Uterus (tissue), 4 donors: Measurements from ENCODE around the gene ZNF493. TPM values are rescaled to one million over a fixed set of nuclear protein-coding genes. Genes with fewer than 3 reads are reported as not detected.

ENCODE experiments used
- DNase-seq, 2 donors: peaks; one replicate each; pipeline ENCODE4 v3.0.0-alpha.2; 2019 to 2020
- H3K27ac ChIP-seq, 2 donors: fragments of 200-600 bp; sonication (generic); 1 replicate in 1 of 2; 2 replicates in 1 of 2; pipeline ENCODE4 v1.5.1; 2016 to 2018
- H3K27me3 ChIP-seq, 2 donors: fragments of 200-600 bp; sonication (generic); one replicate each; pipeline ENCODE4 v1.5.1; 2018 to 2019; ENCODE audit warnings: control low read depth in 1 of 2
- H3K36me3 ChIP-seq, 2 donors: fragments of 200-600 bp; sonication (generic); one replicate each; pipeline ENCODE4 v1.5.1; 2019; ENCODE audit warnings: control low read depth in 1 of 2
- H3K4me1 ChIP-seq, 2 donors: fragments of 200-600 bp; sonication (generic); one replicate each; pipeline ENCODE4 v1.5.1; 2018 to 2019; ENCODE audit warnings: control low read depth in 1 of 2
- H3K4me3 ChIP-seq, 2 donors: fragments of 200-600 bp; sonication (generic); 1 replicate in 1 of 2; 2 replicates in 1 of 2; pipeline ENCODE4 v1.5.1; 2018 to 2019; ENCODE audit warnings: mild to moderate bottlenecking in 1 of 2
- H3K9me3 ChIP-seq, 2 donors: fragments of 200-600 bp; sonication (generic); one replicate each; pipeline ENCODE4 v1.5.1; 2019; ENCODE audit warnings: control low read depth in 1 of 2
- POLR2A ChIP-seq, 2 donors: fragments of 450-650 bp; IDR thresholded peaks; one replicate each; pipeline ENCODE4 v1.6.1; 2016; ENCODE audit warnings: antibody characterized with exemption in 2 of 2, mild to moderate bottlenecking in 1 of 2, moderate library complexity in 1 of 2
- intact Hi-C: fragments of 100-400 bp; cut with DNase I; formaldehyde crosslinking; loops from one replicate; pipeline ENCODE4 v1.15.1; 2023; ENCODE audit warnings: low total_unique reads
- total RNA-seq, 4 donors: library from RNA; depleted of rRNA in 3 of 4; stranded (reverse); fragments of >200 nt in 3 of 4; gene quantifications; one replicate each; pipeline versions ENCODE4 v1.1.0 to v1.2.4, GENCODE V29; 2014 to 2023
- TF ChIP-seq, protein P1 (sequence below), 4 experiments: fragments of 200-600 bp in 2 of 4; fragments of 450-650 bp in 2 of 4; sonication (generic) in 2 of 4; IDR thresholded peaks; one replicate each; pipeline ENCODE4 v1.5.1; 2016 to 2019; ENCODE audit warnings: antibody characterized with exemption in 4 of 4, mild to moderate bottlenecking in 2 of 4, moderate library complexity in 1 of 4
- donor health status: DM: yes; HTN: yes; CAD: no.

The ZNF493 gene
- total RNA-seq, 4 donors from 2014 or later, result 23.5 to 59.4 (median 42.7) TPM

DNA sequence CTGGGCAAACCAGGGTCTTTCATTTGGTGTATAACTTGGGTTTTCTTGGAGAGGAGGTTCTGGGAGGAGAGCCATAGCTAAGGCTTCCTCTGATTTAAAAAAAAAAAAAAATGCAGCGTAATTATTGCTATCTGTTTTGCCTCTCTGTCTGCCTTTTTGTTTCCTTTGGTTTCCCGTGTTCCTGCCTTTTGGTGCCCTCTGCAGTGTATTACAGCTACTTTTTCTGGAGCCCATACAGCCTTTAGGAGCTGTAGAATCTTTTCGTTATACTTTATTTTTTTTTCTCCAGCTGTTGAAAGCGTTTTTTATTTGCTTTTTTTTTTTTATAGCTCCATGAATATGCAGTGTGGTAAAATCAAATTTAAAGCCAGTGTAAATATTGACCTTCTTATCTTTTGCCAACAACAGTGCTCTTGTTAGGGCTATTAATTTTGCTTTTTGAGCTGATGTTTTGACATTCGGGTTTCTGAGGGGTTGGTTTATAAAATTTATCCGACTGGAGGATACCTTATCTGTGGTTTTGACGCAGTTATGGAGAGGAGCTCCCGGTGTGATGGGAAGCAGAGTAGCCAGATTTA lies 38.1 kb downstream of the ZNF493 start:
- TF ChIP-seq, protein P1, sequence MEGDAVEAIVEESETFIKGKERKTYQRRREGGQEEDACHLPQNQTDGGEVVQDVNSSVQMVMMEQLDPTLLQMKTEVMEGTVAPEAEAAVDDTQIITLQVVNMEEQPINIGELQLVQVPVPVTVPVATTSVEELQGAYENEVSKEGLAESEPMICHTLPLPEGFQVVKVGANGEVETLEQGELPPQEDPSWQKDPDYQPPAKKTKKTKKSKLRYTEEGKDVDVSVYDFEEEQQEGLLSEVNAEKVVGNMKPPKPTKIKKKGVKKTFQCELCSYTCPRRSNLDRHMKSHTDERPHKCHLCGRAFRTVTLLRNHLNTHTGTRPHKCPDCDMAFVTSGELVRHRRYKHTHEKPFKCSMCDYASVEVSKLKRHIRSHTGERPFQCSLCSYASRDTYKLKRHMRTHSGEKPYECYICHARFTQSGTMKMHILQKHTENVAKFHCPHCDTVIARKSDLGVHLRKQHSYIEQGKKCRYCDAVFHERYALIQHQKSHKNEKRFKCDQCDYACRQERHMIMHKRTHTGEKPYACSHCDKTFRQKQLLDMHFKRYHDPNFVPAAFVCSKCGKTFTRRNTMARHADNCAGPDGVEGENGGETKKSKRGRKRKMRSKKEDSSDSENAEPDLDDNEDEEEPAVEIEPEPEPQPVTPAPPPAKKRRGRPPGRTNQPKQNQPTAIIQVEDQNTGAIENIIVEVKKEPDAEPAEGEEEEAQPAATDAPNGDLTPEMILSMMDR (IDR thresholded peaks at IDR 0.05), result peak in 1 of 4 experiments; percentile 10
- no peak for TF ChIP-seq POLR2A (IDR thresholded peaks at IDR 0.05)
- H3K27ac ChIP-seq, result no peak overlapping the region
- no peak for DNase-seq
- intact Hi-C loops, result no loop called here
- H3K27me3 ChIP-seq, result no peaks in the 10 kb centered on the region
- no peaks in the 10 kb centered on the region for H3K36me3 ChIP-seq
- H3K4me1 ChIP-seq, result no peaks in the 10 kb centered on the region
- no peaks in the 10 kb centered on the region for H3K9me3 ChIP-seq
- H3K4me3 ChIP-seq, result no peak overlapping the region

DNA sequence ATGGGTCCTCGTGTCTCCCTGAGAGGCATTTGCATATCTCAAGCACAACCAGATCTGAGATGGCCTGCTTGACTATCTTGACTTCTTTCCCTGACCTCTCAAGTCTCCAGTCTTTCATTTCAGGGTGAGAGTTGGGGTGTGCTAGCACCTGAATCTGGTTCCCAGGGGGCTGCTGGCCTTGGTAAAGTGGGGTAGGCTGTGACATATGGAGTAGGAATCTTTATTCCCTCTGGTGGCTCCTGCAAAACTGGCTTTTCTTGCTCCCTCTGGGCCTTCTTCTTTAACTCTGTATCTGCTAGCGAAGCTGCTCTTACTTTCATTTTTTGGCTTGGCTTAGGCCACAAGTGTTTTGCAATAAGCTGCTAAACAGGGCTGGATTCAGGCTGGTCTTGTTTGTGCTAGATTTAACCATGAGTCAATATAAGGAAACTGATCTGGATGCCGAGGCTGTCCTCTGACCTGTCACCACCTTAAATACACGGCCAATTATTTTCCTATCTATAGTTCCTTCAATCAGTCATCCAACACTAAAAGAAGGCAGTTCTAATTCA lies 42.3 kb downstream of the ZNF493 start:
- TF ChIP-seq, protein P1 (IDR thresholded peaks at IDR 0.05), result no peak
- no peak for TF ChIP-seq POLR2A (IDR thresholded peaks at IDR 0.05)
- Histone ChIP-seq H3K4me3 (peak overlapping the region in 1 of 2 donors; percentile 38), H3K9me3 (no peaks in the 10 kb centered on the region), H3K36me3 (no peaks in the 10 kb centered on the region), H3K27me3 (no peaks in the 10 kb centered on the region), H3K27ac (peak overlapping the region; percentile 62 to 66), H3K4me1 (no peaks in the 10 kb centered on the region)
- peak in 1 of 2 donors; percentile 30 for DNase-seq
- intact Hi-C loops, result no loop called here

DNA sequence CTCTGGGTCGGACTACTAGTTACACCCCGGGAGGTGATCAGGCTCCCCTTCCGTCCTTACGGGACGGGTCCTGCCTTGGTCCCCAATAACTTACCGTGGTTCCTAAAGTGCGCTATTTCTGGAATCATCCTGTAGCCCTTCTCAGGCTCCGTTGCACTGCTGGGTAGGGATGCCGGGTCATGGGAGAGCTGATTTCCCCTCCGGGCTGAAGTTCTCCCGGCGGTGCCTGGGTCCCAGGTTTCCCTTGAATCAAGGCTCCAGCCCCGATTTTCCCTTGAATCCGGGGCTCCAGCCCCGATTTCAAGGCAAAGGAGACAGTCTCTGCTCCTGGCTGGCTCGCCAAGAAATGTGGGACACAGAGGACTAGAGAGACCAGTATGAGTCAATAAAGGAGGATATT lies 43.4 kb downstream of the ZNF493 start:
- intact Hi-C loops, result no loop called here
- Histone ChIP-seq H3K9me3 (no peaks in the 10 kb centered on the region), H3K27ac (peak overlapping the region; percentile 11 to 66), H3K27me3 (no peaks in the 10 kb centered on the region), H3K4me1 (no peaks in the 10 kb centered on the region), H3K36me3 (no peaks in the 10 kb centered on the region), H3K4me3 (peak overlapping the region in 1 of 2 donors; percentile 38)
- DNase-seq, result no peak
- TF ChIP-seq POLR2A (IDR thresholded peaks at IDR 0.05), result no peak

DNA sequence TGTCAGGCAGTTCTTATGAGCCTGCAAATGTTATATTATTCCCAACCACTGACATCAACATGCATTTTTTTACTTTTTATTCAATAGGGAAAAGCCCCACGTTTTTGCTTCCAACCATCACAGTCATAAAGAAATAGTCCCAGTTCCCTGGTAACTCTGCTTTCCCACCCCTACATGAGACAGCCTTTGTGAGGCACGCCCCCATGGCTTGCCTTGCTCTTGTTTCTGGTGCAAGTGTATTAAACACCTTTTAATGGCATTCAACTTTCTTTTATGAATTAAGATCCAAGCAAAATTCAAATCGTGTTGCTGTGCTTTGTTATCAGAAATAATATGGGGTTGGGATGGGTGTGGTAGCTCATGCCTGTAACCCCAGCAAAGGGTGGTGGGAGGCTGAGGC lies 54.3 kb downstream of the ZNF493 start:
- no peaks in the 10 kb centered on the region for H3K36me3 ChIP-seq
- no peak overlapping the region for H3K4me3 ChIP-seq
- no peaks in the 10 kb centered on the region for H3K27me3 ChIP-seq
- H3K4me1 ChIP-seq, result no peaks in the 10 kb centered on the region
- no peak for DNase-seq
- no peak for TF ChIP-seq POLR2A (IDR thresholded peaks at IDR 0.05)
- TF ChIP-seq, protein P1 (IDR thresholded peaks at IDR 0.05), result no peak
- intact Hi-C loops, result no loop called here
- no peak overlapping the region for H3K27ac ChIP-seq
- no peaks in the 10 kb centered on the region for H3K9me3 ChIP-seq

DNA sequence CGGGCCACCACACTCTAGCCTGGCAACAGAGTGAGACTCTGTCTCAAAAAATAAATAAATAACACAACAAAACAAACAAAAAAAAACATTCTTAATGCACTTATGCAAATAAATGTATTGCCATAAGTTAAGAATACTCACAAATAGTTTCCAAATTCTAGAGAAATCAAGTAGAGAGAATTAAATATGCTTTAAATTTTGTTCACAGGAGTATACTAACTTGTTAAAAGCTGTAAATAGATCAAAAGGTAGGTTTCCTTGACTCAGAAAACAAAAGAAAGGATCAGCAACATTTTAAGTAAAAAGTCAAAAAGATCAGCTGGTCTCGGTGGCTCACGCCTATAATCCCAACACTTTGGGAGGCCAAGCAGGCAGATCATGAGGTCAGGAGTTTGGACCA lies 58.0 kb downstream of the ZNF493 start:
- Histone ChIP-seq H3K36me3 (no peaks in the 10 kb centered on the region), H3K27me3 (no peaks in the 10 kb centered on the region), H3K27ac (no peak overlapping the region), H3K4me3 (no peak overlapping the region), H3K4me1 (no peaks in the 10 kb centered on the region), H3K9me3 (no peaks in the 10 kb centered on the region)
- no peak for DNase-seq
- intact Hi-C loops, result no loop called here
- no peak for TF ChIP-seq POLR2A (IDR thresholded peaks at IDR 0.05)
- TF ChIP-seq, protein P1 (IDR thresholded peaks at IDR 0.05), result no peak
